Measurements from ENCODE around the gene LHFPL2.

LHFPL2 gene

GRCh38 chr5:78610163-78610583, 38.4 kb downstream of the LHFPL2 start:
- H3K4me3 ChIP-seq (ENCODE audit: low read depth, low read length), result no peak overlapping the region
- no peak for TF ChIP-seq CTCF (IDR thresholded peaks at IDR 0.05; ENCODE audit: low read depth, low read length)

DNA sequence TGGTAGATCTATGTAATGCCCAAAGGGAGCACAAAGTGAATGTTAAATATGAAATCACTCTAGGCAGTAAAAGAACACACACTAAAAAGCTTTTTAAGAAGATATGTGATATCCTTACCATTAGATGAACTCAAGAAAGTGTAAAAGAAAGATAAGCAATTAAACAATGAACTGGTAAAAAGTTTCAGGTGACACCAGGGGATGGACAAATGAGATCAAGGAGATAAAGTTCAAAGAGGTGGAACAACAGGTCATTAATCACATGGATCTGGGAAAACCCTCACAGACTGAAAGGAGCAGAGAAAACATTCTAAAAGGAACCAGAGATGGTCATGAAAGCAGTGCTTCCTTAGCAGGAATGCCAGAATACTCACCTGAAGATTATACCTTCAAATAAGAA, 40.7 kb downstream of the LHFPL2 start:
- H3K4me3 ChIP-seq (ENCODE audit: low read depth, low read length), result no peak overlapping the region
- TF ChIP-seq CTCF (IDR thresholded peaks at IDR 0.05; ENCODE audit: low read depth, low read length), result no peak

DNA sequence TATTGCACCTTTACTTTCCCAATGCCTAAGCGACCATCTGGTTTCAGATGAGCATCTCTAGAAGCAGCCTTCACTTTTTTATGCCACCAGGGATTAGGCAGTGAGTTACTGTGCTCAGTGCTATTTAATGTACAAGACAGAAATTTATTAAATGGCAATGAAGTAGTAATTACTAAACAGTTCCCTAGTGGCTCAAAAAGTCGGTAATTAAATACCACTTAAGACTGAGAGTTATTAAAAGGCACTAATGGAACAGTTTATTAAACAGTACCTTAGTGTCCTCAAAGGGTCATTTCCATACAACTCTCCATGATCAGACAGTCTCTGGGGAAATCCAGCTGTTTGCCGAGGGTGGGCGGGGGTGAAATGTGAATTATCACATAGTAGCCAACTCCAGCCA, 42.3 kb downstream of the LHFPL2 start:
- no peak overlapping the region for H3K4me3 ChIP-seq (ENCODE audit: low read depth, low read length)
- TF ChIP-seq CTCF (IDR thresholded peaks at IDR 0.05; ENCODE audit: low read depth, low read length), result no peak

- H3K4me3 ChIP-seq (ENCODE audit: low read depth, low read length), result no peak overlapping the region
- TF ChIP-seq CTCF (IDR thresholded peaks at IDR 0.05; ENCODE audit: low read depth, low read length), result no peak
Observed at GRCh38 chr5:78605611-78606010, 43.0 kb downstream of the LHFPL2 start.

DNA sequence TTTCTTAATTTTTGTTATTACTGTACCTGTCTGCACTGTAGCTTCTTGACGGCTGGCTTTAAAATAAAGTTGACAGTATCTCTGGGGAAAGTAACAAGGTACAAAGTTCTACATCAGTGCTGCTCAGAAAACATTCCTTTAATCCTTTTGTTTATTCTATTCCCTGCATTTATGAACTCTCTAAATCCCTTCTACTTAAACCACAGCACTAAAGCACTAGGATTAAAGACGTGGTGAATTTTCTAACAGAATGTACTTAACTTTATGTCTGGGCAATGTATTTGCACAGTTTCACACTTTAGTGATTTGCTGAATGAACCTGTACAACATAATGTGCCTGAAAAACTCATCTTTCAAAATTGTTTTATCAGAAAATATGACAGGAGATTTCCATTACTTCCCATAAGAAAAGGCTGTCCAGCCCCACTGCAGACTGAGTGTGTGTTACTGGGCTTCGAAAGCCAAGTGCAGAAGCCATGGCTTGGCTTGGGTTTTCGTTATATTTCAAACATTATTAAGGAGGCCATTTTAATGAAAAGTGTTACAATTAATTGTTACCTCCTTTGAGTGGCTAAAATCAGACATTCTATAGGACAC, 43.8 kb downstream of the LHFPL2 start:
- no peak for TF ChIP-seq CTCF (IDR thresholded peaks at IDR 0.05; ENCODE audit: low read depth, low read length)
- no peak overlapping the region for H3K4me3 ChIP-seq (ENCODE audit: low read depth, low read length)

GRCh38 chr5:78603636-78604175, 44.9 kb downstream of the LHFPL2 start:
- TF ChIP-seq CTCF (IDR thresholded peaks at IDR 0.05; ENCODE audit: low read depth, low read length), result no peak
- no peak overlapping the region for H3K4me3 ChIP-seq (ENCODE audit: low read depth, low read length)

DNA sequence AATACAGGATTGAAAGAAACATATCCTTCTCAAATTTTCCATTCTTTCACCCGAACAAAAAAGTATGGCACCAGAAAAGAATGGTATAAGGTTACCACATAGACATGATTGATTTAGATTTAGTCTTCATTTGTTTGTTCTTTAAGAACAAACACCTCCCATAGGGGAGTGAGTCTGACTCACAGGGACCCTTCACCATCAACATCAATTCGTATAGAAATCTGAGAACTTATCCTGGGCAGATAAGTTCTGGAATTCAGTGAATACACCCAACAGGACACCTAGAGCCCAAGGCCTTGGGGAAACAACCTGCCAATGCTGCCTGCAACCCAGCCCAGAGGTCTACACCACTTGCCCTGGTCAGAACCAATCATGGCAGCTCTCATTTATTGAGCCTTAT, 46.2 kb downstream of the LHFPL2 start:
- no peak for TF ChIP-seq CTCF (IDR thresholded peaks at IDR 0.05; ENCODE audit: low read depth, low read length)
- no peak overlapping the region for H3K4me3 ChIP-seq (ENCODE audit: low read depth, low read length)

Measured in WI38 (cell line).